ENCODE measurements around the gene CHMP5. TPM values are rescaled to one million over a fixed set of nuclear protein-coding genes. Genes with fewer than 3 reads are reported as not detected.

The CHMP5 gene
- total RNA-seq, 2 experiments from 2014 or later = 31.2 to 50.1 TPM

DNA sequence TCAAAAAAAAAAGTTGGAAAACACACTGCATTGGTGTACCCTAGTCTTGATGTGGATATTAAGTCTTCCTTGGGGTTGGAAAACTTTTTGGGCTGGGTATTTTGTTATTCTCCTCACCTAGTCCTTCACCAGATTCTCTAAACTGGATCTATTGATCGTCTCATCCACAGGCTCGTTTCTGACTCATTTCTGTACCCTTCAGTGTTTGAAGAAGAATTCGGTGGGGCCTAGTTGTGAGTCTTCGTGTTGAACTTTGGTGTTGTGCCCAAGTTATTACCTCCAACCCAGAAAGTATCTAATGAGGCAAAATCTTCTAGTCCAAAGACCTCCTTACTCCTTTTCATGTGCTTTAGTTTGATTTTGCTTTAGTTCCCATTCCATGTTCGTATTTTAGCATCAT lies 27.1 kb downstream of the CHMP5 start:
- intact Hi-C loops (cut with micrococcal nuclease; ENCODE audit: unreplicated experiment) = loop anchor here (5.0 to 10.0 kb wide), 3 partner anchors 137 to 753 kb away; partner anchors contain the start of genes NOL6 and UBAP2
- peak overlapping the region; percentile 65 for H3K4me2 ChIP-seq (ENCODE audit: low read length)
- ChIA-PET CTCF (ENCODE audit: unreplicated experiment) (no interaction called here), POLR2A (no interaction called here)
- no peaks in the 10 kb centered on the region for H3K9me3 ChIP-seq (ENCODE audit: low read length)
- H3K9me2 ChIP-seq (ENCODE audit: insufficient read depth, low read length) = no peaks in the 10 kb centered on the region
- H4K20me1 ChIP-seq (ENCODE audit: insufficient read depth, low read length) = no peaks in the 10 kb centered on the region
- H3K79me2 ChIP-seq (ENCODE audit: insufficient read depth, low read depth, low read length) = peaks cover 65% of the 10 kb centered on the region
- H2AFZ ChIP-seq (ENCODE audit: low read length) = no peak overlapping the region
- TF ChIP-seq, protein P1, sequence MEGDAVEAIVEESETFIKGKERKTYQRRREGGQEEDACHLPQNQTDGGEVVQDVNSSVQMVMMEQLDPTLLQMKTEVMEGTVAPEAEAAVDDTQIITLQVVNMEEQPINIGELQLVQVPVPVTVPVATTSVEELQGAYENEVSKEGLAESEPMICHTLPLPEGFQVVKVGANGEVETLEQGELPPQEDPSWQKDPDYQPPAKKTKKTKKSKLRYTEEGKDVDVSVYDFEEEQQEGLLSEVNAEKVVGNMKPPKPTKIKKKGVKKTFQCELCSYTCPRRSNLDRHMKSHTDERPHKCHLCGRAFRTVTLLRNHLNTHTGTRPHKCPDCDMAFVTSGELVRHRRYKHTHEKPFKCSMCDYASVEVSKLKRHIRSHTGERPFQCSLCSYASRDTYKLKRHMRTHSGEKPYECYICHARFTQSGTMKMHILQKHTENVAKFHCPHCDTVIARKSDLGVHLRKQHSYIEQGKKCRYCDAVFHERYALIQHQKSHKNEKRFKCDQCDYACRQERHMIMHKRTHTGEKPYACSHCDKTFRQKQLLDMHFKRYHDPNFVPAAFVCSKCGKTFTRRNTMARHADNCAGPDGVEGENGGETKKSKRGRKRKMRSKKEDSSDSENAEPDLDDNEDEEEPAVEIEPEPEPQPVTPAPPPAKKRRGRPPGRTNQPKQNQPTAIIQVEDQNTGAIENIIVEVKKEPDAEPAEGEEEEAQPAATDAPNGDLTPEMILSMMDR (conservative IDR thresholded peaks at IDR 0.05; ENCODE audit: low read length) = no peak
- no peak for TF ChIP-seq EZH2phosphoT487 (IDR thresholded peaks at IDR 0.05; ENCODE audit: borderline replicate concordance, low read depth, low read length)
- H3K4me3 ChIP-seq (ENCODE audit: low read depth, low read length, poor library complexity, severe bottlenecking) = peak overlapping the region; percentile 88
- BruUV-seq (replicated peaks) = no TSS peak
- no peak for DNase-seq (ENCODE audit: low spot score)
- H3K36me3 ChIP-seq (ENCODE audit: insufficient read depth, low read length) = peaks cover 52% of the 10 kb centered on the region
- H3K27ac ChIP-seq (ENCODE audit: low read depth, low read length, poor library complexity, severe bottlenecking) = no peak overlapping the region
- H3K4me1 ChIP-seq (ENCODE audit: insufficient read depth, low read length, poor library complexity, severe bottlenecking) = peaks cover 74% of the 10 kb centered on the region

DNA sequence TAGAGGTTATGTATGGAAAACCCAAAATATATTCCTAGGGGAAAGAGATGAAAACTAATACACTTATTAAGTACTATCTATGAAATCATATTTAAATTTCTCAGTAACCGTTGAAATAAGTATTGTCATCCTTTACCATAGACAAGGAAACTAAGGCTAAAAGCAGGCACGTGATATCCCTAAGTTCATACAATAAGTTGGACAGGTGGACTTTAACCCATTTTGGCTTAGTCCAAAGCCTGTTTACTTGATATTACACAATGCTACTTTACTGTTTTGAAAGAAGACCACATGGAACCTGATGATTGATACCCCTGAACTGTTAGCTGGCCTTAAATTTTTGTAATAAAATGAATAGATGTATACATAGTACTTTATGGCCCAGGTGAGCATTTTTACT lies 28.9 kb downstream of the CHMP5 start:
- Histone ChIP-seq H3K4me2 (ENCODE audit: low read length) (peak overlapping the region; percentile 65), H2AFZ (ENCODE audit: low read length) (no peak overlapping the region), H3K36me3 (ENCODE audit: insufficient read depth, low read length) (peaks cover 68% of the 10 kb centered on the region), H3K9me3 (ENCODE audit: low read length) (no peaks in the 10 kb centered on the region), H3K4me3 (ENCODE audit: low read depth, low read length, poor library complexity, severe bottlenecking) (no peak overlapping the region), H4K20me1 (ENCODE audit: insufficient read depth, low read length) (peaks cover 8% of the 10 kb centered on the region; the same call in 1 of the 2 replicates), H3K27ac (ENCODE audit: low read depth, low read length, poor library complexity, severe bottlenecking) (peak overlapping the region; percentile 95), H3K9me2 (ENCODE audit: insufficient read depth, low read length) (no peaks in the 10 kb centered on the region), H3K4me1 (ENCODE audit: insufficient read depth, low read length, poor library complexity, severe bottlenecking) (peaks cover 83% of the 10 kb centered on the region), H3K79me2 (ENCODE audit: insufficient read depth, low read depth, low read length) (peaks cover 81% of the 10 kb centered on the region)
- DNase-seq (ENCODE audit: low spot score) = no peak
- intact Hi-C loops (cut with micrococcal nuclease; ENCODE audit: unreplicated experiment) = loop anchor here (5.0 to 10.0 kb wide), 3 partner anchors 139 to 751 kb away; partner anchors contain the start of genes NOL6 and UBAP2
- ChIA-PET POLR2A (no interaction called here), CTCF (ENCODE audit: unreplicated experiment) (no interaction called here)
- no peak for TF ChIP-seq EZH2phosphoT487 (IDR thresholded peaks at IDR 0.05; ENCODE audit: borderline replicate concordance, low read depth, low read length)
- TF ChIP-seq, protein P1 (conservative IDR thresholded peaks at IDR 0.05; ENCODE audit: low read length) = no peak
- no TSS peak for BruUV-seq (replicated peaks)

DNA sequence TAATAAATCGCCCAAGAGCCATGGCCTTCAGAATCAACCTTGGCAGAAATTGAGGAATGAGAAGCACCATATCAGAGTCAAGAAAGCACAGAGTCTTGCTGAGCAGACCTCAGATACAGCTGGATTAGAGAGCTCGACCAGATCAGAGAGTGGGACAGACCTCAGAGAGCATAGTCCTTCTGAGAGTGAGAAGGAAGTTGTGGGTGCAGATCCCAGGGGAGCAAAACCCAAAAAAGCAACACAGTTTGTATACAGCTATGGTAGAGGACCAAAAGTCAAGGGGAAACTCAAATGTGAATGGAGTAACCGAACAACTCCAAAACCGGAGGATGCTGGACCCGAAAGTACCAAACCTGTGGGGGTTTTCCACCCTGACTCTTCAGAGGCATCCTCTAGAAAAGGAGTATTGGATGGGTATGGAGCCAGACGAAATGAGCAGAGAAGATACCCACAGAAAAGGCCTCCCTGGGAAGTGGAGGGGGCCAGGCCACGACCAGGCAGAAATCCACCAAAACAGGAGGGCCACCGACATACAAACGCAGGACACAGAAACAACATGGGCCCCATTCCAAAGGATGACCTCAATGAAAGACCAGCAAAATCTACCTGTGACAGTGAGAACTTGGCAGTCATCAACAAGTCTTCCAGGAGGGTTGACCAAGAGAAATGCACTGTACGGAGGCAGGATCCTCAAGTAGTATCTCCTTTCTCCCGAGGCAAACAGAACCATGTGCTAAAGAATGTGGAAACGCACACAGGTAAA lies 30.0 kb downstream of the CHMP5 start:
- Histone ChIP-seq H3K4me3 (ENCODE audit: low read depth, low read length, poor library complexity, severe bottlenecking) (peak overlapping the region; percentile 62), H2AFZ (ENCODE audit: low read length) (no peak overlapping the region), H4K20me1 (ENCODE audit: insufficient read depth, low read length) (peaks cover 8% of the 10 kb centered on the region; the same call in 1 of the 2 replicates), H3K9me2 (ENCODE audit: insufficient read depth, low read length) (no peaks in the 10 kb centered on the region), H3K4me1 (ENCODE audit: insufficient read depth, low read length, poor library complexity, severe bottlenecking) (peaks cover 85% of the 10 kb centered on the region), H3K36me3 (ENCODE audit: insufficient read depth, low read length) (peaks cover 78% of the 10 kb centered on the region), H3K27ac (ENCODE audit: low read depth, low read length, poor library complexity, severe bottlenecking) (peak overlapping the region; percentile 95), H3K79me2 (ENCODE audit: insufficient read depth, low read depth, low read length) (peaks cover 92% of the 10 kb centered on the region), H3K4me2 (ENCODE audit: low read length) (peak overlapping the region; percentile 65), H3K9me3 (ENCODE audit: low read length) (no peaks in the 10 kb centered on the region)
- intact Hi-C loops (cut with micrococcal nuclease; ENCODE audit: unreplicated experiment) = loop anchor here (5.0 to 10.0 kb wide), 3 partner anchors 140 to 750 kb away; partner anchors contain the start of genes NOL6 and UBAP2
- BruUV-seq (replicated peaks) = no TSS peak
- ChIA-PET POLR2A (no interaction called here), CTCF (ENCODE audit: unreplicated experiment) (no interaction called here)
- TF ChIP-seq, protein P1 (conservative IDR thresholded peaks at IDR 0.05; ENCODE audit: low read length) = no peak
- no peak for TF ChIP-seq EZH2phosphoT487 (IDR thresholded peaks at IDR 0.05; ENCODE audit: borderline replicate concordance, low read depth, low read length)
- DNase-seq (ENCODE audit: low spot score) = peak; percentile 52
